HG03378 (cell line): ENCODE measurements around the gene NPLOC4.
"Not testable (repeated sequence)": the region's sequence is repeated elsewhere in the genome, so short reads cannot be mapped to it uniquely, and the experiment has no call there.

Experiments used
- ATAC-seq: cut with Tn5 transposase; IDR thresholded peaks from one replicate; pipeline ENCODE4 v1.9.1; 2021; ENCODE audit warnings: mild to moderate bottlenecking, moderate library complexity; ENCODE audit not compliant: unreplicated experiment

The NPLOC4 gene

DNA sequence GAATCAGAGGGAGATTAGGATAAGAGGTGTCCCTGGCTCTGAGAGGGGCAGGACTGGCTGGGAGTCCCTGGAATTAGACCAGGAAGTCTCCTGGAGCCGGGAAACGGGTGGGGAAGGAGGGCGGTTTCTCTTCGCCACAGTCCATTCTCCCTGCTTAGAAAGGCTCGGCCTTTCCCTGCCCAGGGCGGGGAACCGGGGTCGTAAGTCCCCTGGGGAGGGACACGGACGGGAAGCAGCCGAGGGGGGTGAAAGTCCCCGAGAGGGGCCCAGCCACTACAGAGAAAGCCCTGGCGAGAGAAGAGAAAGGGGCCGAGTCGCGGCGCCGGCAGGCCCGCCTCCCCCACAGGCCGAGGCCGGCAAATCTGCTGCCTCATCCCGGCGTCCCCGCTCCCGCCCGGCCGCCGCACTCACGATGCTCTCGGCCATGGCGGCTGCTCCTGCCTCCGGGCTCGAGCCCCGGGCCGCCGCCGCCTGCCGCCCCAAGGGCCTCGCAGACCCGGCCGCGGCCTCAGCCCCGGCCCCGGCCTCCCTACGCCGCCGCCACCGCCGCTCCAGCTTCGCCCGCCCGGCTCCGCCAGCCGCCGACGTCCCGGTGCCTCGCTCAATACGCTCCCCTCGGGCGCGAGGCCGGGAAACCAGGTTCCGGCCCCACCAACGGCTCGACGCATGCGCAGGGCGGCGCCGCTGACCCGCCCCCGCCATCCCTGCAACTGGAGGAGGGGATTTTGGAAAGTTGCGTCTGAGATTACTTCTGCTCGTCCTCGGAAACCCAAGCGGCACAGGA, at the start of gene NPLOC4, which contains the start of gene TSPAN10:
NPLOC4 (minus strand) TSS at position 608 of the 784 bp plus-strand sequence; CDS start at position 426, 182 bp downstream.
TSPAN10 (plus strand) TSS at position 692 of the 784 bp plus-strand sequence. CDS start 5,217 bp downstream, outside the sequence.
- ATAC-seq, result no peak

- ATAC-seq, result no peak
Observed at GRCh38 chr17:81686614-81687013, 49.7 kb upstream of the NPLOC4 start.

DNA sequence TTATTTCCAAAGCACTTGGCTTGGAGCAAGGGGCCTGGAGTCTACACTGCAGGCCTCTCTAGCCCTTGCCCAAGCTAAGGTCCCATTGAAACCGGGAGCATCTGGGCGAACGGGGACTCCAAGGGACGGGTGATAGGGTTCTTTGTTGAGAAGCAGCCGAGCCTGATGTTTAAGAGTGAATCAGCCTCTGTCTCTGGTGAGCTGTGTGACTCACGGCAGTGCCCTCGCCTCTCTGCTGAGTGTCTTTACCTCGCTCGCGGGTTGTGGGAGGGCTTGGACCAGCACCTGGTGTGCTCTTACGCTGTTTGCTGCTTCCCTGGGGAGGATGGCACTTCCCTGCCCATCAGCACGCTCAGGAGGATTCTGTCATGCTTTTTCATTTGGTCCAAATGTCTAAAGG, 48.2 kb upstream of the NPLOC4 start:
- ATAC-seq, result no peak

DNA sequence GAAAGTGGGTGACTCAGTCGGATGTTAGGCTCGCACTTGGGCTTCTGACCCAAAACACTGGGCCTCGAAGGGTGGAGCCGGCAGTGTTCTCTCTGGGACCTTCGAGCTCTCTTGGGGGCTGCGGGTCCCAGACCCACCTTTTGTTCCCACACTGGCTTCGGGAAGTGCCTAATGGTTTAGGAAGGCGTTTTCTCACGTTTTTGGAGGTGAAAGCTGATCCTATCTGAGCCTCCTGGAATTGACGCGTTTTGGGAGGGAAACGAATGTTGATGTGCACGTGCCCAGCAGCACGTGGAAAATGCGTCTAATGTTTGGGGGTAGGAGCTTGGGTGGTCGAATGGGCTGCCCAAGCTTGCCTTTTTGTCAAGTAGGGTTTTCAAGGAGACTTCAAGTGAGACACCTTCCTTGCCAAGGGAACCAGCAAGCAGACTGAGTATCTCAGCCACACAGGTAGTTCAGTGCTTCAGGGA, 47.6 kb upstream of the NPLOC4 start:
- ATAC-seq, result no peak

- ATAC-seq, result peak; percentile 91
Observed at GRCh38 chr17:81683584-81684441, 46.9 kb upstream of the NPLOC4 start, which contains the start of the genes ARL16 and HGS. Gene ARL16, minus strand, starts transcription at chr17:81683797. Its CDS starts 44 bp downstream, at chr17:81683753. Gene HGS, plus strand, starts transcription at chr17:81684011. Its CDS starts 56 bp downstream, at chr17:81684067.

DNA sequence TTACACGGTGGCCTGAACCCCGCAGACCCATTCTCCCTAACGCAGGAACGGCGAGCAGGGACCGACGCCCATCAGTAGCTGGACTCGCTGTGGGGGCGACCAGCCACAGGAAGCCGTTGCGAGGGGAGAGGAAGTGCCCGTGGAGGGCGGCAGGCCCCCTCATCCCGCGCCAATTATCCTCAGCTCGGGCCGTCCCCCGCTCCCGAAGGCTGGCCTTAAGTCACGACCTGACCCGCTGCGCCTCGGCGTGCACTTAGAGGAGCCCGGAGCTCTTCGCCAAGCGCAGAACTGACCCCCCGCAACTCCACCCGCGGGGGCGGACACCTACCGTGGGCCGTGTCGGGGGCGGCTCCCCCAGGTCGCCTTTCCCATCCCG, 46.3 kb upstream of the NPLOC4 start:
- no peak for ATAC-seq

DNA sequence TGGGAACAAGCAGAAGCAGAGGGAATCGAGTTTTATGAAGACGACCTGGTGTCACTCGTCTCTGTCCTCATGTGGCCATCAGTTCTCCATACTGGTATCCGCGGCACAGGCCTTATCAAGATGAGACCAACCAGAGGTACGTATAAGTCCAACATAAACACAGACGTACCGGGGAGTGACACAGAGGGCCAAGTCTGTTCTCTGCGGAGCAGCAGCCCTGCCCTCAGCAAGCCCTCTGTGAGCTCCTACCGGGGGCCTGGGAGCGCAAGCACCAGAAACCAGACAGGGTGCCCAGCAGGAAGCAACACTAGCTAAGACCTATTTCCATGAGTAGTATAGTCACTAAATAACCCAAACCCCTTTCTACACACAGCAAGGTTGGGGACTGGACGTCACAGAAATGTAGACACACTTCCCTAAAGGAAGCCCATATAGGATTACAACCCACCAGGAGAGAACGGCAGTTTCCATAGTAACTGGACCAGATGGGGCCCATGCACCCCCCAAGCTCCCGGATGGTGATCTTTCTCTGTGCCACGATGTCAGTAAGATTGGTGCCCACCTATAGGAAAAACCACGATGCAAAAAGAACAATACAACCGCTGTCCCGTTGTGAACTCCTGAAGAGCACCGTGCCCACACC, 45.8 kb upstream of the NPLOC4 start:
- no peak for ATAC-seq

DNA sequence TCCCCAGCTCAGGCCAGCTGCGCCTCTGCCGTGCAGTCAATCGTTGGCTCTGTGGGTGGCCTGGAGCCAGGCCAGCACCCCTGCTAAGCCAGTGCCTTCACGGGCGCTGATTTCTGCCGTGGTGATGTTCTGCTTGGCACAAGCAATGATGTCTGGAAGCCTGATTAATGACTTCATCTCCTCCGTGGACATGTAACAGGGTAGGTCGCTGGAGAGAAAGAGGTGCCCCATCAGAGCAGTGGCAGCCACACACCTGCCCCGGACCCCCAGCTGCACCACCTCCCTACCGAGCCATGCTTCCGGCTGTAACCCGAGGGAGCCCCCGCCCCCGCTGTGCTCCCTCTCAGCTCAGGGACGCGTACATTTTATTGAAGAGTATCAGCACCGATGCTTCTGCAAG, 44.8 kb upstream of the NPLOC4 start:
- no peak for ATAC-seq

- ATAC-seq, result no peak
Observed at GRCh38 chr17:81680150-81680549, 43.2 kb upstream of the NPLOC4 start.

DNA sequence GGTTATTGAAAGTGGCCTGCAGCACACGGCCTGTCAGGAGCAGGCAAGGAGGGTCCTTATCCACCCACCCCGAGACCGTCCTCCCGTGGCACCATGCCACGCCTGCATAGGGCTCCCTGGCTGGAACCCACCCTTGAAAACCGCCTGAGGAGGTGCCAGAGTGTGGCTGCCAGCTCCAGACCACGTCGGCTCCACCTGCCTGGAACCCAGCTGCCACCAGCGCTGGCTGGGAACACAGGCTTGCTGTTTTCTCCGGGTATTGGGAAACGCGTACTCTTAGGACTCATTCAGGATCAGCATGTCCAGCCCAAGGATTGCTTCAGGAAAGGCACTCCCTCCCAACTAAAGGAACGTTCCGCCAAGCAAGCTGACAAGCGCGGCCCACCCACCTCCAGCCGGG, 40.0 kb upstream of the NPLOC4 start:
- no peak for ATAC-seq

DNA sequence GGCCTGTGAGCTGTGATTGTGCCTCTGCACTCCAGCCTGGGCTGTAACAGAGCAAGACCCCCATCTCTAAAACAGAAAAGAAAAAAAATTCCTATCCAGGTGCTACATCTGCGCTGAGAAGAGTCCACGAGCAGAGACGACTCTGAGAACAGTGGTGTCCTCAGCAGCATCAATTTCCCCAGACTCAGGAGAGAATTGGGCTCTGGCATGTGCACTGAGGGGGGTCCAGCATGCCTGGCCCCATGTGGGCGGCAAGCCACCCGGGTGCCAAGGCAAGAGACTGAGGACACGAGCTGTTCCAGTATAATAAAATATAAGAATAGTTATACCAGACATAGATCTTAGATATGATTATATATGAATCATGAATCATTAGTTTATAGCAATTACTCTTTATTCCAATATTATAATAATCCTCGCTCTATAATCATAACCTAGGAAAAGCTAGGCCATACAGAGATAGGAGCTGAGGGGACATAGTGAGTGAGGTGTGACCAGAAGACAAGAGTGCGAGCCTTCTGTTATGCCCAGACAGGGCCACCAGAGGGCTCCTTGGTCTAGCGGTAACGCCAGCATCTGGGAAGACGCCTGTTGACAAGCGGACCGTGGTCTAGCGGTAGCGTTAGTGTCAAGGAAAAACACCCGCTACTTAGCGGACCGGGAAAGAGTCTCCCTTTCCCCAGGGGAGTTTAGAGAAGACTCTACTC, 38.8 kb upstream of the NPLOC4 start:
- not testable (repeated sequence) for ATAC-seq

GRCh38 chr17:81673561-81674258, 36.8 kb upstream of the NPLOC4 start:
- no peak for ATAC-seq

- ATAC-seq, result no peak
Observed at GRCh38 chr17:81672954-81673353, 36.0 kb upstream of the NPLOC4 start.

GRCh38 chr17:81672504-81672903, 35.6 kb upstream of the NPLOC4 start:
- ATAC-seq, result no peak

- no peak for ATAC-seq
Observed at GRCh38 chr17:81667754-81668153, 30.8 kb upstream of the NPLOC4 start.

DNA sequence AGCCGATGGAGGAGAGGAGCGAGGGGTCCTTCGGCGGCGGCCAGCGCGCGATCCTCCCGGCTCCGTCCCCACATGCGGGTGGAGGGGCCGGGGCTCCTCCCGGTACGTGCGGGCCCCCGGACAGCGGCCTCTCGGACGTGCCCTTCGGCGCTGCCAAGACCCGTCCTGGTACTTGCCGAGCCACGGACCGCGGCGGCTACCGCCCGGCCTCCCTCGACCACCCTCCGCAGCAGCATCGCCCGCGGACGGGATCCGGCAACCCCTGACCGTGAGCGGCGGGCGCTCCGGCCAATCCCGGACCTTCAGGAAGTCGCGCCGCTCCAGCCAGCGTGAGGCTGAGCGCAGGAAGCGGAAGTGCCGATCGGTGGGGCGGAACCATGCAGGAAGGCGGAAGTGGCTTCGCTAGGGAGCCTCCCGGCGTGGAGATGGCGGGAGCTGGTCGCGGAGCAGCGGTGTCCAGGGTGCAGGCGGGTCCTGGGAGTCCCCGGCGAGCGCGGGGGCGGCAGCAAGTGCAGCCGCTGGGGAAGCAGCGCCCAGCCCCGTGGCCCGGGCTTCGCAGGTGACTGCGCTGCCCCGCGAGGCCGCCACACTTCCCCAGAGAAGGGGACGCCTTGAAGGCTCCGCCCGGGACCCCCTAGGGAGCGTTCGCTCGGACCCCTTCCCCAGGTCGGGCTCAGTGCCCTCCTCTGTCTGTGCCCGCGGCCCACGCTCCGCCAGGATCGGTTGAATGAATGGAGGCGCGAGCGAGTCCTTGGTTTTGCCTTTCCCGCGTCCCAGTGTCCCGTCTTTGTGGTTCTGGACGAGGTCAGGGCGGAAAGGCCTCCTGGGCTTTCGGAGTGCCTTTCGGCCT, 29.7 kb upstream of the NPLOC4 start, which contains the start of the genes CCDC137 and OXLD1:
CCDC137 (plus strand) TSS at position 396 of the 850 bp plus-strand sequence; CDS start at position 426, 30 bp downstream.
OXLD1 (minus strand) TSS at position 264 of the 850 bp plus-strand sequence; CDS start at position 236, 28 bp downstream.
- peak; percentile 83 for ATAC-seq

DNA sequence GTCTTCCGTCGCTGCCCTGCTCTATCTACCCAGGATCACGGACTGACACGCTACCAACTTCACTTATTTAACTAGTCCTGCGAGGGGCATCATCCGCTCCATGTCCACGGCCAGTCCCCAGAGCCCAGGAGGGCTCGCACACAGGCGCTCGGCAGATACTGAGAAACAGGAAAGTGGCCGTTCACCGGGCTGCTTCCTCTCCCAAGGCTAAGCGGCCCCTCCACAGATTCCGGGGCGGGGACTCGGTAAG, 29.1 kb upstream of the NPLOC4 start:
- ATAC-seq, result no peak

GRCh38 chr17:81665205-81666091, 28.5 kb upstream of the NPLOC4 start:
- no peak for ATAC-seq
